ENCODE results near the gene TET1. TPM values are rescaled to one million over a fixed set of nuclear protein-coding genes. Genes with fewer than 3 reads are reported as not detected.

The TET1 gene
- total RNA-seq, 2 experiments from 2014 or later: 1.5 TPM

- CTCF ChIA-PET: no interaction called here
Observed at GRCh38 chr10:68566351-68566750, 6.2 kb downstream of the TET1 start.

GRCh38 chr10:68566955-68567354 lies 6.8 kb downstream of the TET1 start:
- Histone ChIP-seq H3K27me3 (ENCODE audit: control insufficient read depth in 1 of 2, insufficient read depth in 2 of 2, low read length in 2 of 2) (peaks cover 22 to 23% of the 10 kb centered on the region in 2 experiments), H3K9me3 (ENCODE audit: control insufficient read depth in 1 of 2, insufficient read depth in 1 of 2, low read length in 2 of 2) (peaks cover 0 to 2% of the 10 kb centered on the region in 2 experiments), H3K4me3 (ENCODE audit: low read length) (no peak overlapping the region), H3K36me3 (ENCODE audit: insufficient read depth, low read length) (no peaks in the 10 kb centered on the region), H3K4me1 (ENCODE audit: insufficient read depth, low read length) (peaks cover 3% of the 10 kb centered on the region), H3K27ac (ENCODE audit: low read depth in 1 of 2, low read length in 2 of 2) (no peak overlapping the region)
- peaks cover 14% of the 10 kb centered on the region for H3K4me1 Mint-ChIP-seq (ENCODE audit: low read depth)
- H3K36me3 Mint-ChIP-seq (ENCODE audit: low read depth): no peaks in the 10 kb centered on the region
- ChIA-PET CTCF (no interaction called here), POLR2A (no interaction called here)
- TF ChIP-seq, protein P1, sequence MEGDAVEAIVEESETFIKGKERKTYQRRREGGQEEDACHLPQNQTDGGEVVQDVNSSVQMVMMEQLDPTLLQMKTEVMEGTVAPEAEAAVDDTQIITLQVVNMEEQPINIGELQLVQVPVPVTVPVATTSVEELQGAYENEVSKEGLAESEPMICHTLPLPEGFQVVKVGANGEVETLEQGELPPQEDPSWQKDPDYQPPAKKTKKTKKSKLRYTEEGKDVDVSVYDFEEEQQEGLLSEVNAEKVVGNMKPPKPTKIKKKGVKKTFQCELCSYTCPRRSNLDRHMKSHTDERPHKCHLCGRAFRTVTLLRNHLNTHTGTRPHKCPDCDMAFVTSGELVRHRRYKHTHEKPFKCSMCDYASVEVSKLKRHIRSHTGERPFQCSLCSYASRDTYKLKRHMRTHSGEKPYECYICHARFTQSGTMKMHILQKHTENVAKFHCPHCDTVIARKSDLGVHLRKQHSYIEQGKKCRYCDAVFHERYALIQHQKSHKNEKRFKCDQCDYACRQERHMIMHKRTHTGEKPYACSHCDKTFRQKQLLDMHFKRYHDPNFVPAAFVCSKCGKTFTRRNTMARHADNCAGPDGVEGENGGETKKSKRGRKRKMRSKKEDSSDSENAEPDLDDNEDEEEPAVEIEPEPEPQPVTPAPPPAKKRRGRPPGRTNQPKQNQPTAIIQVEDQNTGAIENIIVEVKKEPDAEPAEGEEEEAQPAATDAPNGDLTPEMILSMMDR (IDR thresholded peaks at IDR 0.05): no peak
- DNase-seq (no peak), ATAC-seq (ENCODE audit: poor library complexity) (no peak)
- peaks cover 47% of the 10 kb centered on the region for H3K27me3 Mint-ChIP-seq
- no peak overlapping the region for H3K4me3 Mint-ChIP-seq
- no peaks in the 10 kb centered on the region for H3K9me3 Mint-ChIP-seq
- intact Hi-C loops (cut with DNase I, micrococcal nuclease): no loop called here
- no peak overlapping the region for H3K27ac Mint-ChIP-seq

More at GRCh38 chr10:68566351-68566750, 6.2 kb downstream of the TET1 start:
- Histone ChIP-seq H3K4me1 (ENCODE audit: insufficient read depth, low read length) (peaks cover 8% of the 10 kb centered on the region), H3K4me3 (ENCODE audit: low read length) (no peak overlapping the region), H3K36me3 (ENCODE audit: insufficient read depth, low read length) (no peaks in the 10 kb centered on the region), H3K27me3 (ENCODE audit: control insufficient read depth in 1 of 2, insufficient read depth in 2 of 2, low read length in 2 of 2) (peaks cover 27 to 29% of the 10 kb centered on the region in 2 experiments), H3K27ac (ENCODE audit: low read depth in 1 of 2, low read length in 2 of 2) (no peak overlapping the region), H3K9me3 (ENCODE audit: control insufficient read depth in 1 of 2, insufficient read depth in 1 of 2, low read length in 2 of 2) (peaks cover 0 to 4% of the 10 kb centered on the region in 2 experiments)
- POLR2A ChIA-PET: no interaction called here
- H3K36me3 Mint-ChIP-seq (ENCODE audit: low read depth): no peaks in the 10 kb centered on the region
- intact Hi-C loops (cut with DNase I, micrococcal nuclease): no loop called here
- no peaks in the 10 kb centered on the region for H3K9me3 Mint-ChIP-seq
- peaks cover 53% of the 10 kb centered on the region for H3K27me3 Mint-ChIP-seq
- TF ChIP-seq, protein P1 (IDR thresholded peaks at IDR 0.05): no peak
- H3K4me3 Mint-ChIP-seq: no peak overlapping the region
- peaks cover 18% of the 10 kb centered on the region for H3K4me1 Mint-ChIP-seq (ENCODE audit: low read depth)
- ATAC-seq (ENCODE audit: poor library complexity): no peak
- no peak overlapping the region for H3K27ac Mint-ChIP-seq
- DNase-seq: no peak

DNA sequence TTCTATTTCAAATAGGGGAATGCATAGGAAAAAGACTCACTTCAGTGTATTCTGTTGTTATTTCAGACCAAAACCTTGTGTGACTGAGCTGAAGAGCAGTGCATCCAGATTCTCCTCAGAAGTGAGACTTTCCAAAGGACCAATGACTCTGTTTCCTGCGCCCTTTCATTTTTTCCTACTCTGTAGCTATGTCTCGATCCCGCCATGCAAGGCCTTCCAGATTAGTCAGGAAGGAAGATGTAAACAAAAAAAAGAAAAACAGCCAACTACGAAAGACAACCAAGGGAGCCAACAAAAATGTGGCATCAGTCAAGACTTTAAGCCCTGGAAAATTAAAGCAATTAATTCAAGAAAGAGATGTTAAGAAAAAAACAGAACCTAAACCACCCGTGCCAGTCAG lies 12.0 kb downstream of the TET1 start:
- Histone ChIP-seq H3K27ac (ENCODE audit: low read depth in 1 of 2, low read length in 2 of 2) (no peak overlapping the region), H3K4me1 (ENCODE audit: insufficient read depth, low read length) (peaks cover 8% of the 10 kb centered on the region), H3K4me3 (ENCODE audit: low read length) (no peak overlapping the region), H3K27me3 (ENCODE audit: control insufficient read depth in 1 of 2, insufficient read depth in 2 of 2, low read length in 2 of 2) (peaks cover 0 to 4% of the 10 kb centered on the region in 2 experiments), H3K36me3 (ENCODE audit: insufficient read depth, low read length) (no peaks in the 10 kb centered on the region), H3K9me3 (ENCODE audit: control insufficient read depth in 1 of 2, insufficient read depth in 1 of 2, low read length in 2 of 2) (no peaks in the 10 kb centered on the region)
- H3K4me1 Mint-ChIP-seq (ENCODE audit: low read depth): peaks cover 7% of the 10 kb centered on the region
- CTCF ChIA-PET: interaction anchor here (0.6 kb wide), 1 partner anchor 68 kb away, joined by 3 read pairs; no protein-coding TSS in a partner anchor
- POLR2A ChIA-PET: no interaction called here
- no peaks in the 10 kb centered on the region for H3K36me3 Mint-ChIP-seq (ENCODE audit: low read depth)
- no peak for ATAC-seq (ENCODE audit: poor library complexity)
- no peak for DNase-seq
- no peak overlapping the region for H3K4me3 Mint-ChIP-seq
- no peaks in the 10 kb centered on the region for H3K9me3 Mint-ChIP-seq
- intact Hi-C loops (cut with DNase I, micrococcal nuclease): no loop called here
- H3K27ac Mint-ChIP-seq: no peak overlapping the region
- TF ChIP-seq, protein P1 (IDR thresholded peaks at IDR 0.05): no peak
- H3K27me3 Mint-ChIP-seq: peaks cover under 1% of the 10 kb centered on the region
